ENCODE data around the gene ST8SIA1.

ST8SIA1 gene

DNA sequence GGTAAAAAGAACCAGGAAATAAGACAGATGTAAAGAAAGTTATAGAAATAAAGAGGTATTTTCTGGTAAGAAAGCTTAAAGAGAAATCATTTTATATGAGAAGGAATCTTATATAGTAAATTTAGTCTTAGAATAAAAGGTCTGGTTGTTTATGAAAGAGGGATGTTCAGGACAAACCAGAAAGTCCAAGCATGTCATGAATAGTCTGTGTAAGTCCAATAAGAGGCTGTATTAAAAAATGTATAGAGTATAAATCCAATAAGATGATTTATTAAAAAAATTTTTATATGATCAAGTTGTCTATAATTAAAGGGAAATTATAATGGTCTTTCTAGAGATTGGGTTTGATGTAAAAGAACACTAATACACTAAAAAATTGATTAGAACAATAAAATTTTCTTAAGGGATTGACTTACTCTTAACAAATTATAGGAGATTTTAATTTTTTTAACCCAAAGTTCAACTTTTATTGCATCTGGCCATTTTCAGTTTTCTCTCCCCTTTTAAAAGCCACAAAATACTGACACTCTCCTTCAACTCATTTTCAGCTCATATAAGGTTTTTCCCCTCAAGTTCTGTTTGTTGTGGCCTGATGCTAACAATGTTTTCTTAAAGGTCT lies 35.1 kb downstream of the ST8SIA1 start:
- H3K4me3 ChIP-seq (ENCODE audit: low read depth, low read length): no peak overlapping the region
- no peaks in the 10 kb centered on the region for H3K4me1 ChIP-seq (ENCODE audit: control insufficient read depth, insufficient read depth, low read length)
- H3K9me3 ChIP-seq (ENCODE audit: control insufficient read depth, insufficient read depth, low read depth, low read length): no peaks in the 10 kb centered on the region
- POLR2A ChIA-PET: no interaction called here
- CTCF ChIA-PET: interaction anchor here (0.7 kb wide), 1 partner anchor 26 kb away, joined by 4 read pairs; no protein-coding TSS in a partner anchor
- TF ChIP-seq OVOL3 (tag by site-specific recombination; IDR thresholded peaks at IDR 0.05) (no peak), ZNF529 (tag by site-specific recombination; IDR thresholded peaks at IDR 0.05; ENCODE audit: insufficient replicate concordance) (peak; percentile 7), SETDB1 (IDR thresholded peaks at IDR 0.05; ENCODE audit: insufficient read length, low read length) (peak; percentile 97)
- no peaks in the 10 kb centered on the region for H3K36me3 ChIP-seq (ENCODE audit: control insufficient read depth in 2 of 2, insufficient read depth in 1 of 2, low read length in 2 of 2)
- no peak overlapping the region for H3K27ac ChIP-seq (ENCODE audit: extremely low read depth, low read depth, low read length)

DNA sequence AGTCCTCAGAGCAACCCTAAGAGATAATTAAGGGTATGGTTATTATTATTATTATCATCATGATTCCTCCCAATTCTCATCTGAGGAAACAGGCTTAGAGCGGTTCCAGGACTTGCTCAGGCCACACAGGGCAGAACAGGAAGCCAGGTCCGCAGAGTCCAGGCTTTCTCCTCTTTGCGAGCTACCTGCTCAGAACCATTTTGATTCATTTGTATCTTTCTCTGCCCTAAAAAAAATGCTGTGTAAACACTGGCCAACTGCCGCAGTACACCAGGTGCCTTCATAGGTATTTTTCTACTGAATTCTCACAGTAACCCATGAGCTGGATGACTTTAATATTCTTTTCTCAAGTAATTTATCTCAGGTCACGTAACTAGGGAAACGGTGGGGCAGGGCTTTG lies 45.3 kb downstream of the ST8SIA1 start:
- H3K4me1 ChIP-seq (ENCODE audit: control insufficient read depth, insufficient read depth, low read length): no peaks in the 10 kb centered on the region
- no peak overlapping the region for H3K4me3 ChIP-seq (ENCODE audit: low read depth, low read length)
- no peak for TF ChIP-seq ZNF138 (tag by site-specific recombination; IDR thresholded peaks at IDR 0.05; ENCODE audit: borderline replicate concordance)
- no peak for TF ChIP-seq ZNF292 (tag by site-specific recombination; IDR thresholded peaks at IDR 0.05; ENCODE audit: borderline replicate concordance, low read depth)
- no peak for TF ChIP-seq ZNF274 (IDR thresholded peaks at IDR 0.05; ENCODE audit: low read length)
- TF ChIP-seq ZNF274 (tag by site-specific recombination; IDR thresholded peaks at IDR 0.05; ENCODE audit: borderline replicate concordance): no peak
- no peak for TF ChIP-seq KLF7 (tag by site-specific recombination; IDR thresholded peaks at IDR 0.05; ENCODE audit: borderline replicate concordance)
- no peak for TF ChIP-seq ZNF626 (tag by site-specific recombination; IDR thresholded peaks at IDR 0.05)
- TF ChIP-seq ZNF311 (tag by site-specific recombination; IDR thresholded peaks at IDR 0.05; ENCODE audit: borderline replicate concordance): no peak
- no peak for TF ChIP-seq SETDB1 (IDR thresholded peaks at IDR 0.05; ENCODE audit: insufficient read length, low read length)
- TF ChIP-seq ZNF37A (tag by site-specific recombination; IDR thresholded peaks at IDR 0.05): no peak
- no peak for TF ChIP-seq ZNF221 (tag by site-specific recombination; IDR thresholded peaks at IDR 0.05; ENCODE audit: borderline replicate concordance)
- TF ChIP-seq ZNF561 (tag by site-specific recombination; IDR thresholded peaks at IDR 0.05; ENCODE audit: borderline replicate concordance): no peak
- no peak for TF ChIP-seq ZBTB17 (tag by site-specific recombination; IDR thresholded peaks at IDR 0.05)
- TF ChIP-seq ZSCAN23 (tag by site-specific recombination; IDR thresholded peaks at IDR 0.05): no peak
- TF ChIP-seq, protein P1, sequence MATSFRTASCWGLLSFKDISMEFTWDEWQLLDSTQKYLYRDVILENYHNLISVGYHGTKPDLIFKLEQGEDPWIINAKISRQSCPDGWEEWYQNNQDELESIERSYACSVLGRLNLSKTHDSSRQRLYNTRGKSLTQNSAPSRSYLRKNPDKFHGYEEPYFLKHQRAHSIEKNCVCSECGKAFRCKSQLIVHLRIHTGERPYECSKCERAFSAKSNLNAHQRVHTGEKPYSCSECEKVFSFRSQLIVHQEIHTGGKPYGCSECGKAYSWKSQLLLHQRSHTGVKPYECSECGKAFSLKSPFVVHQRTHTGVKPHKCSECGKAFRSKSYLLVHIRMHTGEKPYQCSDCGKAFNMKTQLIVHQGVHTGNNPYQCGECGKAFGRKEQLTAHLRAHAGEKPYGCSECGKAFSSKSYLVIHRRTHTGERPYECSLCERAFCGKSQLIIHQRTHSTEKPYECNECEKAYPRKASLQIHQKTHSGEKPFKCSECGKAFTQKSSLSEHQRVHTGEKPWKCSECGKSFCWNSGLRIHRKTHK (tag by site-specific recombination; IDR thresholded peaks at IDR 0.05): no peak
- TF ChIP-seq ZNF175 (tag by site-specific recombination; IDR thresholded peaks at IDR 0.05): no peak
- no peak for TF ChIP-seq ZNF239 (tag by site-specific recombination; IDR thresholded peaks at IDR 0.05)
- no peak for TF ChIP-seq ZSCAN30 (tag by site-specific recombination; IDR thresholded peaks at IDR 0.05)
- TF ChIP-seq, protein P2, sequence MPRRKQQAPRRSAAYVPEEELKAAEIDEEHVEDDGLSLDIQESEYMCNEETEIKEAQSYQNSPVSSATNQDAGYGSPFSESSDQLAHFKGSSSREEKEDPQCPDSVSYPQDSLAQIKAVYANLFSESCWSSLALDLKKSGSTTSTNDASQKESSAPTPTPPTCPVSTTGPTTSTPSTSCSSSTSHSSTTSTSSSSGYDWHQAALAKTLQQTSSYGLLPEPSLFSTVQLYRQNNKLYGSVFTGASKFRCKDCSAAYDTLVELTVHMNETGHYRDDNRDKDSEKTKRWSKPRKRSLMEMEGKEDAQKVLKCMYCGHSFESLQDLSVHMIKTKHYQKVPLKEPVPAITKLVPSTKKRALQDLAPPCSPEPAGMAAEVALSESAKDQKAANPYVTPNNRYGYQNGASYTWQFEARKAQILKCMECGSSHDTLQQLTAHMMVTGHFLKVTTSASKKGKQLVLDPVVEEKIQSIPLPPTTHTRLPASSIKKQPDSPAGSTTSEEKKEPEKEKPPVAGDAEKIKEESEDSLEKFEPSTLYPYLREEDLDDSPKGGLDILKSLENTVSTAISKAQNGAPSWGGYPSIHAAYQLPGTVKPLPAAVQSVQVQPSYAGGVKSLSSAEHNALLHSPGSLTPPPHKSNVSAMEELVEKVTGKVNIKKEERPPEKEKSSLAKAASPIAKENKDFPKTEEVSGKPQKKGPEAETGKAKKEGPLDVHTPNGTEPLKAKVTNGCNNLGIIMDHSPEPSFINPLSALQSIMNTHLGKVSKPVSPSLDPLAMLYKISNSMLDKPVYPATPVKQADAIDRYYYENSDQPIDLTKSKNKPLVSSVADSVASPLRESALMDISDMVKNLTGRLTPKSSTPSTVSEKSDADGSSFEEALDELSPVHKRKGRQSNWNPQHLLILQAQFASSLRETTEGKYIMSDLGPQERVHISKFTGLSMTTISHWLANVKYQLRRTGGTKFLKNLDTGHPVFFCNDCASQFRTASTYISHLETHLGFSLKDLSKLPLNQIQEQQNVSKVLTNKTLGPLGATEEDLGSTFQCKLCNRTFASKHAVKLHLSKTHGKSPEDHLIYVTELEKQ (tag by site-specific recombination; IDR thresholded peaks at IDR 0.05; ENCODE audit: borderline replicate concordance): no peak
- TF ChIP-seq, protein P3, sequence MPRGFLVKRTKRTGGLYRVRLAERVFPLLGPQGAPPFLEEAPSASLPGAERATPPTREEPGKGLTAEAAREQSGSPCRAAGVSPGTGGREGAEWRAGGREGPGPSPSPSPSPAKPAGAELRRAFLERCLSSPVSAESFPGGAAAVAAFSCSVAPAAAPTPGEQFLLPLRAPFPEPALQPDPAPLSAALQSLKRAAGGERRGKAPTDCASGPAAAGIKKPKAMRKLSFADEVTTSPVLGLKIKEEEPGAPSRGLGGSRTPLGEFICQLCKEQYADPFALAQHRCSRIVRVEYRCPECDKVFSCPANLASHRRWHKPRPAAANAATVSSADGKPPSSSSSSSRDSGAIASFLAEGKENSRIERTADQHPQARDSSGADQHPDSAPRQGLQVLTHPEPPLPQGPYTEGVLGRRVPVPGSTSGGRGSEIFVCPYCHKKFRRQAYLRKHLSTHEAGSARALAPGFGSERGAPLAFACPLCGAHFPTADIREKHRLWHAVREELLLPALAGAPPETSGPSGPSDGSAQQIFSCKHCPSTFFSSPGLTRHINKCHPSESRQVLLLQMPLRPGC (tag by site-specific recombination; IDR thresholded peaks at IDR 0.05): no peak
- no peak for TF ChIP-seq ZNF514 (tag by site-specific recombination; IDR thresholded peaks at IDR 0.05)
- TF ChIP-seq, protein P4, sequence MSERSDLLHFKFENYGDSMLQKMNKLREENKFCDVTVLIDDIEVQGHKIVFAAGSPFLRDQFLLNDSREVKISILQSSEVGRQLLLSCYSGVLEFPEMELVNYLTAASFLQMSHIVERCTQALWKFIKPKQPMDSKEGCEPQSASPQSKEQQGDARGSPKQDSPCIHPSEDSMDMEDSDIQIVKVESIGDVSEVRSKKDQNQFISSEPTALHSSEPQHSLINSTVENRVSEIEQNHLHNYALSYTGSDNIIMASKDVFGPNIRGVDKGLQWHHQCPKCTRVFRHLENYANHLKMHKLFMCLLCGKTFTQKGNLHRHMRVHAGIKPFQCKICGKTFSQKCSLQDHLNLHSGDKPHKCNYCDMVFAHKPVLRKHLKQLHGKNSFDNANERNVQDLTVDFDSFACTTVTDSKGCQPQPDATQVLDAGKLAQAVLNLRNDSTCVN (tag by site-specific recombination; optimal IDR thresholded peaks at IDR 0.05): no peak
- ChIA-PET POLR2A (no interaction called here), CTCF (no interaction called here)
- H3K9me3 ChIP-seq (ENCODE audit: control insufficient read depth, insufficient read depth, low read depth, low read length): no peaks in the 10 kb centered on the region
- no peaks in the 10 kb centered on the region for H3K36me3 ChIP-seq (ENCODE audit: control insufficient read depth in 2 of 2, insufficient read depth in 1 of 2, low read length in 2 of 2)
- no peak overlapping the region for H3K27ac ChIP-seq (ENCODE audit: extremely low read depth, low read depth, low read length)
